Right atrium auricular region (tissue), 2 donors: ENCODE data around the gene GALNT16. TPM values are rescaled to one million over a fixed set of nuclear protein-coding genes. Genes with fewer than 3 reads are reported as not detected.

Experiments used
- DNase-seq: peaks from one replicate; pipeline ENCODE4 v3.0.0-alpha.2; 2019; ENCODE audit warnings: low spot score
- H3K27ac ChIP-seq, 2 donors: fragments of 200-600 bp; sonication (generic); 1 replicate in 1 of 2; 2 replicates in 1 of 2; pipeline ENCODE4 v1.5.1; 2016 to 2019
- H3K27me3 ChIP-seq, 2 donors: fragments of 200-600 bp; sonication (generic); one replicate each; pipeline versions ENCODE4 v1.5.1 to v1.6.0; 2017 to 2019
- H3K36me3 ChIP-seq: fragments of 200-600 bp; sonication (generic); one replicate; pipeline ENCODE4 v1.5.1; 2016
- H3K4me1 ChIP-seq, 2 donors: fragments of 200-600 bp; sonication (generic); one replicate each; pipeline versions ENCODE4 v1.5.1 to v1.6.0; 2017 to 2019
- H3K4me3 ChIP-seq, 2 donors: fragments of 200-600 bp; sonication (generic); 1 replicate in 1 of 2; 2 replicates in 1 of 2; pipeline ENCODE4 v1.5.1; 2017 to 2019; ENCODE audit warnings: mild to moderate bottlenecking in 1 of 2, moderate library complexity in 1 of 2
- H3K9me3 ChIP-seq, 2 donors: fragments of 200-600 bp; sonication (generic); one replicate each; pipeline ENCODE4 v1.5.1; 2019
- CTCF ChIP-seq, 2 donors: fragments of 200-600 bp; sonication (generic); IDR thresholded peaks; one replicate each; pipeline ENCODE4 v1.5.1; 2019; ENCODE audit warnings: antibody characterized with exemption in 2 of 2
- total RNA-seq, 2 donors: library from RNA; depleted of rRNA; stranded (reverse); fragments of >200 nt; gene quantifications; one replicate each; pipeline ENCODE4 v1.1.0, GENCODE V29; 2016

Gene GALNT16
- total RNA-seq, 2 donors from 2014 or later, result 17.9 to 56.8 TPM

GRCh38 chr14:69246331-69246730 is 13.6 kb upstream of the GALNT16 start:
- Histone ChIP-seq H3K9me3 (no peaks in the 10 kb centered on the region), H3K27ac (no peak overlapping the region), H3K4me1 (peaks cover 0 to 14% of the 10 kb centered on the region in 2 donors), H3K4me3 (no peak overlapping the region), H3K36me3 (peaks cover 4% of the 10 kb centered on the region), H3K27me3 (no peaks in the 10 kb centered on the region)
- no peak for TF ChIP-seq CTCF (IDR thresholded peaks at IDR 0.05)
- DNase-seq, result no peak

- DNase-seq, result peak; percentile 75
- H3K4me1 ChIP-seq, result peaks cover 0 to 9% of the 10 kb centered on the region in 2 donors
- peak overlapping the region in 1 of 2 donors; percentile 42 for H3K27ac ChIP-seq
- no peak overlapping the region for H3K4me3 ChIP-seq
- TF ChIP-seq CTCF (IDR thresholded peaks at IDR 0.05), result peak in 1 of 2 donors; percentile 48
- no peaks in the 10 kb centered on the region for H3K27me3 ChIP-seq
- H3K9me3 ChIP-seq, result no peaks in the 10 kb centered on the region
- H3K36me3 ChIP-seq, result no peaks in the 10 kb centered on the region
These were observed 12.1 kb upstream of the GALNT16 start for GRCh38 chr14:69247676-69248440.

- Histone ChIP-seq H3K4me3 (no peak overlapping the region), H3K27me3 (no peaks in the 10 kb centered on the region), H3K27ac (no peak overlapping the region), H3K9me3 (no peaks in the 10 kb centered on the region), H3K36me3 (no peaks in the 10 kb centered on the region), H3K4me1 (peaks cover 0 to 8% of the 10 kb centered on the region in 2 donors)
- no peak for DNase-seq
- TF ChIP-seq CTCF (IDR thresholded peaks at IDR 0.05), result no peak
These were observed 10.4 kb upstream of the GALNT16 start for GRCh38 chr14:69249603-69250002.

- Histone ChIP-seq H3K27me3 (no peaks in the 10 kb centered on the region), H3K27ac (no peak overlapping the region), H3K9me3 (no peaks in the 10 kb centered on the region), H3K4me3 (no peak overlapping the region), H3K4me1 (peaks cover 0 to 7% of the 10 kb centered on the region in 2 donors), H3K36me3 (no peaks in the 10 kb centered on the region)
- DNase-seq, result no peak
- no peak for TF ChIP-seq CTCF (IDR thresholded peaks at IDR 0.05)
These were observed 7.1 kb upstream of the GALNT16 start for GRCh38 chr14:69252851-69253250.

GRCh38 chr14:69259168-69259526 is 811 bp upstream of the GALNT16 start:
- Histone ChIP-seq H3K36me3 (no peaks in the 10 kb centered on the region), H3K4me1 (peaks cover 0 to 45% of the 10 kb centered on the region in 2 donors), H3K27me3 (no peaks in the 10 kb centered on the region), H3K27ac (peak overlapping the region in 1 of 2 donors; percentile 80), H3K9me3 (no peaks in the 10 kb centered on the region), H3K4me3 (peak overlapping the region; percentile 64 to 70)
- DNase-seq, result no peak
- no peak for TF ChIP-seq CTCF (IDR thresholded peaks at IDR 0.05)
